ENCODE results near the gene AP2A2.

DNA sequence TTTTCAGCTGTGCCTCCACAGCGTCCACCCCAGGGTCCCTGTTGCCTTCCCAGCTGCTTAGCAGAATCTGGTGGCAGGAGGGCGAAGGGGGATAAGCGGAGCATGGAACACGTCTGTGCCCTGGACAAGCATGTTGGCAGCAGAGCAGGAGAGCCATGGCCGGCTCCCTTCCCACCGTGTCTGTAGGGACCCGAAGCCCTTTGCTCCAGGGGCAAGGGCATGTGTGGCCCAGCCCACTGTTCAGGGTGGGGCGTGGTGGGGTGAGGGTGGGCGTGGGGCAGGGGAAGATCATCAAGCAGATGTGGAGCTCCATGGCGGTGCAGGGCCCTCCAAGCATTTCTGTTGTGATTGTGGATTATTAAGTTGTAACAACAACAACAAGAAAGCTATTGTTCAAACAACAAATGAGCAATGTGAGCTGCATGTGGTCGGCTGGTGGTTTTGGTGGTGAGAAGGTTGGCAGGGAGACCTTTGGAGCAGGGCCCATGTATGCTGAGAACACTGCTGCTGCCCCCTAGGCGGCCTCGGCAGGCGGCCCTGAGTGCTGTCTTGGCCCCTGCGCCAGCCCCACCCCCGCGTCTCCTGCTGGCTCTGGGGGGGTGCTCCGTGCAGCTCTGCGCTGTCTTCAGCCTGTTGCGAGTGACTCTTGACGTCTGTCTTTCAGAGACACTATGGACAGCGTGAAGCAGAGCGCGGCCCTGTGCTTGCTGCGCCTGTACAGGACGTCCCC lies 50.9 kb downstream of the AP2A2 start:
- TF ChIP-seq, protein P1, sequence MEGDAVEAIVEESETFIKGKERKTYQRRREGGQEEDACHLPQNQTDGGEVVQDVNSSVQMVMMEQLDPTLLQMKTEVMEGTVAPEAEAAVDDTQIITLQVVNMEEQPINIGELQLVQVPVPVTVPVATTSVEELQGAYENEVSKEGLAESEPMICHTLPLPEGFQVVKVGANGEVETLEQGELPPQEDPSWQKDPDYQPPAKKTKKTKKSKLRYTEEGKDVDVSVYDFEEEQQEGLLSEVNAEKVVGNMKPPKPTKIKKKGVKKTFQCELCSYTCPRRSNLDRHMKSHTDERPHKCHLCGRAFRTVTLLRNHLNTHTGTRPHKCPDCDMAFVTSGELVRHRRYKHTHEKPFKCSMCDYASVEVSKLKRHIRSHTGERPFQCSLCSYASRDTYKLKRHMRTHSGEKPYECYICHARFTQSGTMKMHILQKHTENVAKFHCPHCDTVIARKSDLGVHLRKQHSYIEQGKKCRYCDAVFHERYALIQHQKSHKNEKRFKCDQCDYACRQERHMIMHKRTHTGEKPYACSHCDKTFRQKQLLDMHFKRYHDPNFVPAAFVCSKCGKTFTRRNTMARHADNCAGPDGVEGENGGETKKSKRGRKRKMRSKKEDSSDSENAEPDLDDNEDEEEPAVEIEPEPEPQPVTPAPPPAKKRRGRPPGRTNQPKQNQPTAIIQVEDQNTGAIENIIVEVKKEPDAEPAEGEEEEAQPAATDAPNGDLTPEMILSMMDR (conservative IDR thresholded peaks at IDR 0.05; ENCODE audit: low read depth, low read length), result no peak
- no peak for TF ChIP-seq EZH2 (IDR thresholded peaks at IDR 0.05; ENCODE audit: borderline replicate concordance, low read depth, low read length, poor library complexity, severe bottlenecking)
